Ovary (tissue), 3 donors: ENCODE results near the gene MRPL58.

Experiments used
- CTCF ChIP-seq, 3 donors: fragments of 450-650 bp in 2 of 3; fragments of 200-600 bp in 1 of 3; IDR thresholded peaks; one replicate each; pipeline versions ENCODE4 v1.5.1 to v1.8.0; 2016 to 2022; ENCODE audit warnings: antibody characterized with exemption in 3 of 3, mild to moderate bottlenecking in 1 of 3
- EP300 ChIP-seq: sonication (generic); formaldehyde crosslinking; IDR thresholded peaks from one replicate; pipeline ENCODE4 v1.6.1; 2017; ENCODE audit warnings: antibody characterized with exemption
- POLR2A ChIP-seq: fragments of 450-650 bp; IDR thresholded peaks from one replicate; pipeline ENCODE4 v1.6.1; 2017; ENCODE audit warnings: antibody characterized with exemption, mild to moderate bottlenecking, moderate library complexity
- donor health status: DM: no; HTN: no; CAD: no.

- TF ChIP-seq CTCF (IDR thresholded peaks at IDR 0.05) (no peak), POLR2A (no peak), EP300 (no peak)
Observed at GRCh38 chr17:75069783-75070182, 57.3 kb downstream of the MRPL58 start.
